Measurements from ENCODE around the gene KLHDC9.

Gene KLHDC9

GRCh38 chr1:161098210-161099068 is at the start of gene KLHDC9:
KLHDC9 (plus strand) TSS chr1:161098361; CDS start chr1:161098536, 175 bp downstream.
- TF ChIP-seq ZFX (IDR thresholded peaks at IDR 0.05; ENCODE audit: borderline replicate concordance) (0 out of 2 replicates have a peak, but pooled peaks have one; percentile 39), CTCF (IDR thresholded peaks at IDR 0.05) (no peak)
- peak within 1 kb of the TSS; percentile 75 for H3K27ac ChIP-seq

- TF ChIP-seq CTCF (IDR thresholded peaks at IDR 0.05), result no peak
- no peak for TF ChIP-seq ZFX (IDR thresholded peaks at IDR 0.05; ENCODE audit: borderline replicate concordance)
- H3K27ac ChIP-seq, result no peak overlapping the region
Observed at GRCh38 chr1:161048949-161049722, 49.0 kb upstream of the KLHDC9 start.

- no peak for TF ChIP-seq ZFX (IDR thresholded peaks at IDR 0.05; ENCODE audit: borderline replicate concordance)
- no peak for TF ChIP-seq CTCF (IDR thresholded peaks at IDR 0.05)
- H3K27ac ChIP-seq, result no peak overlapping the region
Observed at GRCh38 chr1:161051219-161051618, 46.9 kb upstream of the KLHDC9 start.

GRCh38 chr1:161052899-161053298 is 45.3 kb upstream of the KLHDC9 start:
- H3K27ac ChIP-seq, result no peak overlapping the region
- no peak for TF ChIP-seq CTCF (IDR thresholded peaks at IDR 0.05)
- TF ChIP-seq ZFX (IDR thresholded peaks at IDR 0.05; ENCODE audit: borderline replicate concordance), result no peak

- no peak overlapping the region for H3K27ac ChIP-seq
- TF ChIP-seq ZFX (IDR thresholded peaks at IDR 0.05; ENCODE audit: borderline replicate concordance) (no peak), CTCF (IDR thresholded peaks at IDR 0.05) (no peak)
Observed at GRCh38 chr1:161054232-161054631, 43.9 kb upstream of the KLHDC9 start.

- no peak overlapping the region for H3K27ac ChIP-seq
- 0 out of 2 replicates have a peak, but pooled peaks have one; percentile 14 for TF ChIP-seq CTCF (IDR thresholded peaks at IDR 0.05)
- TF ChIP-seq ZFX (IDR thresholded peaks at IDR 0.05; ENCODE audit: borderline replicate concordance), result no peak
Observed at GRCh38 chr1:161054805-161055204, 43.4 kb upstream of the KLHDC9 start.
